GM12875 (cell line): ENCODE data around the gene RNF220.
"Not testable (repeated sequence)": the region's sequence is repeated elsewhere in the genome, so short reads cannot be mapped to it uniquely, and the experiment has no call there.

Experiments
- H3K4me3 ChIP-seq: one replicate; pipeline ENCODE4 v1.5.1; 2011; ENCODE audit warnings: low read depth, low read length, control low read depth
- TF ChIP-seq, protein P1 (sequence below): IDR thresholded peaks from 2 replicates; pipeline ENCODE4 v1.5.1; 2011; ENCODE audit warnings: low read depth, mild to moderate bottlenecking, control low read depth, inconsistent platforms, low read length, moderate library complexity, borderline replicate concordance; ENCODE audit not compliant: insufficient read depth

RNF220 gene

DNA sequence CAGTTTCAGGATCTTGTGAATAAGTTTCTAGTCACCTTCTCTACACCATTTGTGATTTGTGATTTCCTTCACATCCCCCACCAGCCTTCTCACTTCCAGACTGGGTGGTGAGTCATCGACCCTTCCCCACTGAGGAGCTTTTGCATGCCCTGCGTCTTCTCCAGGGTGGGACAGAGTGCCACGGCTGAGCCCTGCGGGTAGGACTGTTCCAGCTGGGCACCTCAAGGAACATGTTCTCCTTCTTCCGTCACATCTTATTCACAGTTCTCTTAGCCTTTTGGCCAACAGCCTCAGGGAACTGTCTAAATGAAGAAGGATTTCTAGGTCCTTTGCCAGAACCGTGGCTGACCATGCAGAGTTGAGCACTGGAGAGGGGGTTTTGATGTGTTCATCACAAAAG, 152.7 kb downstream of the RNF220 start:
- TF ChIP-seq, protein P1, sequence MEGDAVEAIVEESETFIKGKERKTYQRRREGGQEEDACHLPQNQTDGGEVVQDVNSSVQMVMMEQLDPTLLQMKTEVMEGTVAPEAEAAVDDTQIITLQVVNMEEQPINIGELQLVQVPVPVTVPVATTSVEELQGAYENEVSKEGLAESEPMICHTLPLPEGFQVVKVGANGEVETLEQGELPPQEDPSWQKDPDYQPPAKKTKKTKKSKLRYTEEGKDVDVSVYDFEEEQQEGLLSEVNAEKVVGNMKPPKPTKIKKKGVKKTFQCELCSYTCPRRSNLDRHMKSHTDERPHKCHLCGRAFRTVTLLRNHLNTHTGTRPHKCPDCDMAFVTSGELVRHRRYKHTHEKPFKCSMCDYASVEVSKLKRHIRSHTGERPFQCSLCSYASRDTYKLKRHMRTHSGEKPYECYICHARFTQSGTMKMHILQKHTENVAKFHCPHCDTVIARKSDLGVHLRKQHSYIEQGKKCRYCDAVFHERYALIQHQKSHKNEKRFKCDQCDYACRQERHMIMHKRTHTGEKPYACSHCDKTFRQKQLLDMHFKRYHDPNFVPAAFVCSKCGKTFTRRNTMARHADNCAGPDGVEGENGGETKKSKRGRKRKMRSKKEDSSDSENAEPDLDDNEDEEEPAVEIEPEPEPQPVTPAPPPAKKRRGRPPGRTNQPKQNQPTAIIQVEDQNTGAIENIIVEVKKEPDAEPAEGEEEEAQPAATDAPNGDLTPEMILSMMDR, result no peak
- no peak overlapping the region for H3K4me3 ChIP-seq

DNA sequence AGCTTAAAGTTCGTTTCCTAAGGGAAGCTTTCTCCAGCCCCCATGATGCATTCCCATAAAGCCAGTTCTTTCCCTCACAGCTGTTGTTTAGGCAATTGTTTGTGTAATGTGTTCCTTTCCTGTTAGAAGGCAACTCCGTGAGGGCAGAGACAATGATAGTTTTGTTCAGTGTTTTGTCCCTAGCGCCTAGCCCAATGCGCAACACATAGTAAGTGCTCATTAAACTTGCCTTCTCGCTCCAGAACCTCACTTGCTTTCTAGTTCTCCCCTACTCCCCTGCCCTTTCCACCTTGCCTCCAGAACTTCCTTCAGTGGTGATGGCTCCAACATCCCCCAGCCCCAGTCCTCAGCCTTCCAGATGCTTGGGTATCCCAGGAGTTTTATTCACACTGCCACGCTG, 153.8 kb downstream of the RNF220 start:
- no peak overlapping the region for H3K4me3 ChIP-seq
- TF ChIP-seq, protein P1, result no peak

- no peak overlapping the region for H3K4me3 ChIP-seq
- TF ChIP-seq, protein P1, result no peak
These were observed 154.3 kb downstream of the RNF220 start for GRCh38 chr1:44559330-44559729.

DNA sequence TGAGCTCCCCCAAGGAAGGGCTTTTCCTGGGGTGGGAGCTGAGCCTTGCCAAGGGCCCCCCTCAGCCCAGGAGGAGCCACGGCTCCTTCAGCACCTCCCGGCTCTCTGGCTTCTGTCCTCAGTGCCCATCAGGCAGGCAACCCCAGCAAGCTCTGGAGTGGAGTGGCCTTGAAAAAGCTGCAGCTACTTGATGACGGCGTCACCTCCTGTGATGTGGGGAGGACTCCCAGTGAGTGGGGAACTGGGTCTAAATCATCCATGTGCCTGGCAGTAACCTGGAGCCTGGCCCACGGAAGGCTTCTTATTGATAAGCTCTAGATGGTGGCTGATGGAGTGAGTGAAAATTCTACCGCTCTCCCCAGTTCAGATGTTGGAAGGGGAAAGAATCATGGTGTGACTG, 154.9 kb downstream of the RNF220 start:
- TF ChIP-seq, protein P1, result no peak
- no peak overlapping the region for H3K4me3 ChIP-seq

GRCh38 chr1:44560696-44561095, 155.6 kb downstream of the RNF220 start:
- not testable (repeated sequence) for H3K4me3 ChIP-seq

DNA sequence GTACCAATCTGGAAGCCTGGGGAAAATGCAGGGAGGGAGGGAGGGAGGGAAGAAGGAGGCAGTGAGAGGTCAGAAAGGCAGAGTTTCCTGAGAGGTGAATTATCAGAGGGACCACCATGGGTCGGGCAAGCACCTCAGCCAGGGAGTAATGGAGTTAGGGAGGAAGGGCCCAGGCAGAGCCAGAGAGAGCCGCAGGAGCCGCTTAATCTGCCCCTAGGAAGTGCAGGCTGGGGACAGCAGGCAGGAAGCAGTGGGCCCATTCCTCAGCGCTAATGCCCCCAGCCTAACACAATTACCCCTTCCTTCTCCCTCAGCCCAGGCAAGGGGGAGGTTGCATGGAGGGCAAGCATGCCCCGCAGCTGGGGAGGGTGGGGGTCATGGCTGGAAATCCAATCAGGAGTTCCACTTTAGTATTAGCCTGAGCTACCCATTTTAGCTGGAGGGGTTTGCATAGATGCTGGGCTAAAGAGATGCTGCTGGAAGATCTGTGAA, 160.2 kb downstream of the RNF220 start:
- no peak overlapping the region for H3K4me3 ChIP-seq
- TF ChIP-seq, protein P1, result no peak

- TF ChIP-seq, protein P1, result no peak
- no peak overlapping the region for H3K4me3 ChIP-seq
These were observed 160.8 kb downstream of the RNF220 start for GRCh38 chr1:44565833-44566232.
